Left lung (tissue), 10 donors: ENCODE data around the gene SERPINB12. TPM values are rescaled to one million over a fixed set of nuclear protein-coding genes. Genes with fewer than 3 reads are reported as not detected.

Experiments used
- ATAC-seq: fragments of 200-7000 bp; cut with Tn5 transposase; one replicate; pipeline ENCODE4 v1.9.1; 2020; ENCODE audit warnings: moderate library complexity
- DNase-seq, 4 donors: peaks; one replicate each; pipeline ENCODE4 v3.0.0-alpha.2; 2013 to 2020
- H3K27ac ChIP-seq, 2 donors: fragments of 200-600 bp; sonication (generic) in 1 of 2; one replicate each; pipeline versions ENCODE4 v1.5.0 to v1.8.0; 2020 to 2021
- H3K27me3 ChIP-seq, 2 donors: fragments of 200-600 bp; sonication (generic) in 1 of 2; one replicate each; pipeline versions ENCODE4 v1.5.0 to v1.8.0; 2020 to 2021
- H3K36me3 ChIP-seq, 2 donors: fragments of 200-600 bp; sonication (generic) in 1 of 2; one replicate each; pipeline versions ENCODE4 v1.5.0 to v1.8.0; 2020 to 2021
- H3K4me1 ChIP-seq, 2 donors: fragments of 200-600 bp; one replicate each; pipeline ENCODE4 v1.8.0; 2021
- H3K4me3 ChIP-seq, 2 donors: fragments of 200-600 bp; sonication (generic) in 1 of 2; one replicate each; pipeline versions ENCODE4 v1.5.0 to v1.8.0; 2020 to 2021; ENCODE audit warnings: mild to moderate bottlenecking in 1 of 2
- H3K9me3 ChIP-seq, 2 donors: fragments of 200-600 bp; sonication (generic) in 1 of 2; one replicate each; pipeline versions ENCODE4 v1.5.0 to v1.8.0; 2020 to 2021
- CTCF ChIP-seq, 2 donors: fragments of 200-600 bp; sonication (generic) in 1 of 2; IDR thresholded peaks; one replicate each; pipeline versions ENCODE4 v1.5.0 to v1.8.0; 2021; ENCODE audit warnings: antibody characterized with exemption in 2 of 2
- intact Hi-C, 2 donors: fragments of 100-400 bp; cut with DNase I; formaldehyde crosslinking; loops; one replicate each; pipeline versions ENCODE4 v1.11.2 to v1.14.2; 2022
- polyA plus RNA-seq, 6 donors: library from polyadenylated mRNA; unstranded; fragments of 120-200 nt; gene quantifications; one replicate each; pipeline ENCODE4 v1.2.1, GENCODE V29; 2013; ENCODE audit not compliant: insufficient read length in 6 of 6
- total RNA-seq, 2 donors: library from RNA; stranded (reverse); fragmentation: NEBNext Ultra II Directional; extraction: Animal tissue kit (Norgen Biotek cat#: 25700); gene quantifications; one replicate each; pipeline ENCODE4 v1.2.1, GENCODE V29; 2021
- donor health status: DM: no; HTN: yes; CAD: no.
- donor health status: DM: no; HTN: no; CAD: no.

SERPINB12 gene
- total and polyA plus RNA-seq, 8 donors: not detected

DNA sequence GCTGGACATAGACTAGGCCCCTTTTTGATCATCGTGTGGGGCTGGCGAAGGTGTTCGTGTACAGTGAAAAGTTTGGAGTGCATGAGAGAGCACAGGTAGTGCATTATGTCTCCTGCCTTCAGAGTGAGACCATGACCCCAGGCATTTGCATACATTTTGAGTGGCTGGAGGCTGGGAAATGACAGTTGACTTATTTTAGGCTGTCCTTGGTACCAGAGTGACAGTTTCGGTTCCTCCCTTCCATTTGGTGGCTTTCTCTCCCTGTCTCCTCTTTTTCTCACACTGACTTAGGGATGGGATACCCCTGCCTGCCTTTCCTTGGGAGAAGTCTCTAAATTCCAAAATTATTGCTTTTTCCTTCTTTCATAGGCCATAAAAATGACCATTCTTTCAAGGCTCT lies 20.1 kb downstream of the SERPINB12 start:
- Histone ChIP-seq H3K4me1 (no peaks in the 10 kb centered on the region), H3K27ac (no peak overlapping the region), H3K9me3 (no peaks in the 10 kb centered on the region), H3K36me3 (no peaks in the 10 kb centered on the region), H3K4me3 (no peak overlapping the region), H3K27me3 (no peaks in the 10 kb centered on the region)
- ATAC-seq (no peak), DNase-seq (no peak)
- TF ChIP-seq CTCF (IDR thresholded peaks at IDR 0.05): no peak
- intact Hi-C loops: no loop called here

DNA sequence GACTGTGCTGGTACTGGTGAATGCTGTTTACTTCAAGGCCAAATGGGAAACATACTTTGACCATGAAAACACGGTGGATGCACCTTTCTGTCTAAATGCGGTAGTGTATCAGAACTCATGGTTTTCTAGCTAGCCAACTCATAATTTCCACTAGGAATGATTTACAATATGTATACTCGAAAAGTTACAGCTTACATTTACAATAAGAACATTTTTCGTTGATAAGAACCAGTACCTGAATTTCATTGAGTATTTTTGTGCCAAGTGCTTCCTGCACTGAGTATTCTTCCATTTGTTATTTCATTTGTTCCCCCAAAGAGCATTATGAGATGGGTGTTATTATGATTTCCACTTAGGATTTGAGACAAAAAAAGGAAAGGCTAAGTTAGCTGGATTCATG lies 21.9 kb downstream of the SERPINB12 start:
- no peak overlapping the region for H3K27ac ChIP-seq
- no peak for ATAC-seq
- TF ChIP-seq CTCF (IDR thresholded peaks at IDR 0.05): no peak

GRCh38 chr18:63564561-63564960 lies 22.4 kb downstream of the SERPINB12 start:
- Histone ChIP-seq H3K36me3 (no peaks in the 10 kb centered on the region), H3K27me3 (no peaks in the 10 kb centered on the region), H3K4me1 (no peaks in the 10 kb centered on the region), H3K4me3 (no peak overlapping the region), H3K27ac (no peak overlapping the region), H3K9me3 (no peaks in the 10 kb centered on the region)
- intact Hi-C loops: no loop called here
- TF ChIP-seq CTCF (IDR thresholded peaks at IDR 0.05): no peak
- DNase-seq: no peak
- ATAC-seq: no peak

More for the DNA sequence above, 21.9 kb downstream of the SERPINB12 start:
- H3K9me3 ChIP-seq: no peaks in the 10 kb centered on the region
- H3K36me3 ChIP-seq: no peaks in the 10 kb centered on the region
- H3K27me3 ChIP-seq: no peaks in the 10 kb centered on the region
- intact Hi-C loops: no loop called here
- H3K4me1 ChIP-seq: no peaks in the 10 kb centered on the region
- DNase-seq: no peak
- H3K4me3 ChIP-seq: no peak overlapping the region

DNA sequence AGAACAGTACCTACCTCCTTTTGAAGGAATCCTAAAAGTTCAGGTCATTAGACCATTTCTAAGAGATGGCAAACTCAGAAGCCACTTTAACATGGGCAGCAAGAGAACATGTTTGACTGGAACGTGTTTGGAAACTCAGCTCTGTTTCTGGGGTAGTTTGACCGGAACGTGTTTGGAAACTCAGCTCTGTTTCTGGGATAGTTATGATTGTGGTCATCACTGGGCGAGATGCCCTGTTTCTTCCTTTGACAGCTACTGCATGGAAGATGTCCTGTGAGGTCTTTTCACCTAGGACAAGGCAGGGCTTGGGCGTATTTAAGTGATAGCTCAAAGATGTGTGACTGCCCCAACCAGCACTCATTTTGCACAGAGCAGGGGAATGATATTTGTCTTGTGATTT lies 25.1 kb downstream of the SERPINB12 start:
- Histone ChIP-seq H3K36me3 (no peaks in the 10 kb centered on the region), H3K27me3 (no peaks in the 10 kb centered on the region), H3K4me1 (no peaks in the 10 kb centered on the region), H3K27ac (no peak overlapping the region), H3K9me3 (no peaks in the 10 kb centered on the region), H3K4me3 (no peak overlapping the region)
- no peak for TF ChIP-seq CTCF (IDR thresholded peaks at IDR 0.05)
- ATAC-seq (no peak), DNase-seq (no peak)
- intact Hi-C loops: no loop called here

- Histone ChIP-seq H3K36me3 (no peaks in the 10 kb centered on the region), H3K4me1 (no peaks in the 10 kb centered on the region), H3K27me3 (no peaks in the 10 kb centered on the region), H3K4me3 (no peak overlapping the region), H3K9me3 (no peaks in the 10 kb centered on the region), H3K27ac (no peak overlapping the region)
- no peak for ATAC-seq
- TF ChIP-seq CTCF (IDR thresholded peaks at IDR 0.05): no peak
- no peak for DNase-seq
- intact Hi-C loops: no loop called here
Observed at GRCh38 chr18:63567825-63568224, 25.7 kb downstream of the SERPINB12 start.
